Raji (cell line): ENCODE data around the gene MDN1.
A peak's percentile ranks its signal among the peaks of the same experiment; 100 is the strongest.

Experiments used
- POLR2A ChIP-seq: IDR thresholded peaks from 2 replicates; pipeline ENCODE4 v1.6.1; 2011; ENCODE audit warnings: low read depth, low read length, control low read depth; ENCODE audit not compliant: insufficient read depth

The MDN1 gene

DNA sequence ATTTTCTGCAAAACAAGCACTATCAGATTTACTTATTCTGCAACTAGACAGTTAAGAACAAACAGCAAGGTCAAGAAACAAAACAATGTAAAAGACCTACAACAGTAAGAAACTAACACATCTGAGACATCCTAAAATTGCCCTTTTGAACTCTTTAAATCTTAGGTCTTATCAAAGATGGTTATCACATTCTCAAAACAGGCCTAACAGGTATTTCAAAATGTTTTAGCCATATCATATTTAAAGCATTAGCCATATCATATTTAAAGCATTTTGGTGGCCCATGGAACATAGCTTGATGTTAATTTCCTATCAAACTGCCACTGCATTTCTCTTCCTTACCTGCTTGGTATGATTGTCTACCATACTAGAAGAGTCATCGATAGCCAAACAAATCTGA is 169.9 kb downstream of the MDN1 start:
- no peak for TF ChIP-seq POLR2A

DNA sequence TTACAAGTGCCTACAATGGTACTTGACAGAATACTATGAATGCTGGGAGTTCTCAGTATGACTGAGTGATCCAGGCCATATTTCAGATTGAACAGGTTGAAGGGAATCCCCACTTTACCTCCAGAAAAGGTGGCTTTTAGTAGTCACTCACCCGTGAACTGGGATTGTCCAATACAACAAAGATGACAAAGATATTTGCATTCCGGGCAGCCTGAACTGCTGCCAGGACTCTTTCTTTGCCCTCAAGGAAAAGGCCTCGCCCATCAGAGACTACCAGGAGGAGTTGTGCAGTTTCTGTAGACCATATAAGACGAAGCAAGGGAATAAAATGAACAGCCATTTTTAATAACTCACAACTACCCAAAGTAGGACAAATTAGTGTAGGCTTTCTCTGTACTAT is 174.7 kb downstream of the MDN1 start:
- TF ChIP-seq POLR2A: no peak

DNA sequence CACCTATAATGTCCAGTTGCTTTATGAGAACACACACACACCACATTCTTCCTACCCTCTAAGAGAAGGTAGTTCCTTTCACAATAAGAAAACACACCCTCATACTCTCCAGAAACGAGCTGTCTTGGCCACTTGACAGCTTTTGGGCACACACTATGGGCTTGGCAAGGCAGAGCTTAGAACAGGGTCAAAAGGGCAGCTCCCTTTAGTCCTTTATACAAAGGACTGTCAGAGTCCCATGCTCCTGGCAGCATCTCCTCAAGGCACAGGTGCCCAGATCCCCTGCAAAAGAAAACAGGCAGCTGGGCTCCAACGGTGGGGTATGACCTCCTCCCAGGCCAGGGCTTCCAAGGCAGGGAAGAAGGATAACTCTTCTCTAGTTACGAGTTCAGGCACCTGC is 176.2 kb downstream of the MDN1 start:
- TF ChIP-seq POLR2A: no peak

DNA sequence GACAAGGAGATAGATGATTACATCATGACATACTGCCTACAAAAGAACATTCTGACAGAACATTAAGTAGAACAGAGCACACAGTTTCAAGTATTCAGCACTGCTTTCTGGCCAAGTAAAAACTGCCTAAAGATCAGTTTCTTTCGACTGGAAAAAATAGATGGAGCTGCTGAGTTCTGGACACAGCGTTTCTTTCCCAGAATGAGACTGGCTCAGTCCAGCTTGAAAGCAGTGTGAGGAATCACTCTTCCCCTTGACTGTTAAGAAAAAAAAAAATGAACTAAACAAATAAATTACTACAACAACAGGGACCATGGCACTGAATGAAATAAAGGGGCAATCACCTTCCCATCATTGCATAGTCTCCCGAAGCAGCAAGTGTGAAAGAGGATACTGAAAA is 176.6 kb downstream of the MDN1 start:
- TF ChIP-seq POLR2A: no peak

DNA sequence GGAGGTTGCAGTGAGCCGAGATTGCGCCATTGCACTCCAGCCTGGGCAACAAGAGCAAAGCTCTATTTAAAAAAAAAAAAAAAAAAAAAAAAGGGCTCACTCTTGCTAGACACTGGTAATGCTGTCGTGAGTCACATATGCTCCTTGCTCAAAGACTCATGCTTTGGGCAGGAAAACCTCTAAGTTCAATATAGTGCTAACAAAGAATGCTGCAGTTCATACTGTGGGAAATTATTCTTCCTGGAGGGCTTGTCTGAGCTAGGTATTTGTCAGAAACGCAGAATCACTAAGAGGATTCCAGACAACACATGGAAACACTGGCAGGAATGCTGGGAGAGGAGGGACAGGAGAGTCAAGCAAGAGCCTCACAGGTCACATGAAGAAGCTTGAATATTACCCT is 178.8 kb downstream of the MDN1 start:
- no peak for TF ChIP-seq POLR2A

DNA sequence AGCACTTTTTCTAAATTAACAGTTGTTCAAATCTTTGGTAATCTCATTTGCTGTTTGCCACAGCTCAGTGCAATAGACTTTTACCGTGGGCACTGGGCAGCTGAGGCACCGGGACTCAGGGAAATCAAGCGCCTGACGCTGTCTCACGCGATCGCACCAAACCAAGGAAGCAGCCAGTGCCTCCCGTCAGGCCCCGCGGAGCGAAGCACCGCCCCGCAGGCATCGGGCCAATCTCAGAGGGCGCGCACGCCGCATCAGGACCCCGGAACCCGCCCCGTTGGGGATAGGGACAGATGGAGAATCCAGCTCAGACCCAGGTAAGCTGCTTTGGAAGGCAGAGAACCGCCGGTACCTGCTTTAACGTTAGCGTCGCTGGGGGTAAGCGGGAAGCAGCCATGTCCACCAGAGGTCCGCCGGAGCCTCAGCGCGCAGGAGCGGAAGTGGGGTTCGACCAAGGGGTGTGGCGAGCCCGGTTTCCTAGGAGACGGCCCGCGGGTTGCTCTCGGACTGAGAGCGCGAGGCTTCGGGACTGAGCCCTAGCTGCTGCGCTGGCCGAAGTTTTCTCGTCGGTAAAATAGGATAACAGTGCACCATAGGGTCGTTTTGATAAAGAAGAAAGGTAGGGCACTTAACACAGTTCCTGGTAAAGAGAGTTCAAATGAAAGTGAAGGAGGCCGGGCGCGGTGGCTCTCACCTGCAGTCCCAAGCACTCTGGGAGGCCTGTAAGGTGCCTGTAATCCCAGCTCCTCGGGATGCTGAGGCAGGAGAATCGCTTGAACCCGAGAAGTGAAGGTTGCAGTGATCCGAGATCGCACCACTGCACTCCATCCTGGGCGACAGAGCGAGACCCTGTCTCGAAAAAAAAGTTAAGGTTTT is 181.0 kb downstream of the MDN1 start, which contains the start of gene LYRM2:
TSS of gene LYRM2 (minus strand) at position 428 of the 876 bp plus-strand sequence. CDS start at position 397, 31 bp downstream.
- peak; percentile 93 for TF ChIP-seq POLR2A

DNA sequence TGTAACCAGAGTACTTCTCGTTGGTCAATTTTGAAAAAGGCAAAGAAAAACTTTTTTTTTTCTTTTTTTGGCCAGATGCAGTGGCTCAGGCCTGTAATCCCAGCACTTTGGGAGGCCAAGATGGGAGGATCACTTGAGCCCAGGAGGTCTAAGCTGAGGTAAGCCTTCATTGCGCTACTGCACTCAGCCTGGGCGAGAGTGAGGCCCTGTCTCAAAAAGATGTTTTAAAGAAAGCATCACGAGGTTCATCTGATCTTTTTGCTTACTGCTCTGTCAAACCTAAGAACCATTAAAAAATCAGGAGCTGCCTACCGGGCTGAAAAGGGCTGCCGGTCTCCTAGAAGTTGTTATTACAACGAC is 181.7 kb downstream of the MDN1 start:
- TF ChIP-seq POLR2A: no peak

DNA sequence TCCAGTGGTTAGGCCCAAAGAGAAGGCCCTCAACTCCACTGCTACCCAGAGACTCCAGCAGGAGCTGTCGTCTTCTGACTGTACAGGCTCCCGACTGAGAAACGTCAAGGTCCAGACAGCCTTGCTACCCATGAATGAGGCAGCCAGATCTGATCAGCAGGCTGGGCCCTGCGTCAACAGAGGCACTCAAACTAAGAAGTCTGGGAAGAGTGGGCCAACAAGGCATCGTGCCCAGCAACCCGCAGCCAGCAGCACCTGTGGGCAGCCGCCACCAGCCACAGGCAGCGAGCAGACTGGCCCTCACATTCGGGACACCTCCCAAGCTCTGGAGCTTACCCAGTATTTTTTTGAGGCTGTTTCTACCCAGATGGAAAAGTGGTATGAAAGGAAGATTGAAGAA is 189.1 kb downstream of the MDN1 start:
- no peak for TF ChIP-seq POLR2A

DNA sequence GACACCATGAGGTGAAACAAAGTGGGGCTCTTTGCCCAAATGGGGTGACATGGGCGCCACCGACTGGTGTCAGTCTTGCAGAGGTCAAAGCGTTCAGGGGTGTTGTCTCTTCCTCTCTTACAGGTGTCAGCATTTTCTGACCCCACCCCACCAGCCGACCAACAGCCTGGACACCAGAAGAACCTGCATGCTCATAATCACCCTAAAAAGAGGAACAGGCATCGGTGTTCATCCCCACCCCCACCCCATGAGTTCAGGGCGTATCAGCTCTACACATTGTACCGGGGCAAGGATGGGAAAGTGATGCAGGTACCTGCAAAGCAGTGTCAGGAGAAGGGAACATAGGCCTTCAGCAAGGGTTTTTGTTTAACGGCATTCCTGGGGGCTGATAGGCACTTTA is 195.8 kb downstream of the MDN1 start:
- TF ChIP-seq POLR2A: no peak

DNA sequence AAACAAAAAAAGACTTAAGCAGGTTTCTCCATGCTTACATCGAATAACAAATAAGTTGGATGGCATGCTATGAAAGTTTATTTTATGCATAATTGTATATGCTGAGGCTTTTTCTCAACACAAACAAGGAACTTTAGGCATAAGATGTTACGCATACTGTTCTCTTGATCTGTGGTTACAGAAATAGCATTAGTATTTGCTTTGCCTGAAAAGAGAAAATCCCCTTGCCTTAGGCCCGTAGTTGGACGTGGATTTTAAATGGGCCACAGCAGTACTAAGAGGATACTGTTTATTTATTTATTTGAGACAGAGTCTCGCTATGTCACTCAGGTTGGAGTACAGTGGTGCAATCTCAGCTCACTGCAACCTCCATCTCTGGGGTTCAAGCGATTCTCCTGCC is 200.0 kb downstream of the MDN1 start:
- no peak for TF ChIP-seq POLR2A

DNA sequence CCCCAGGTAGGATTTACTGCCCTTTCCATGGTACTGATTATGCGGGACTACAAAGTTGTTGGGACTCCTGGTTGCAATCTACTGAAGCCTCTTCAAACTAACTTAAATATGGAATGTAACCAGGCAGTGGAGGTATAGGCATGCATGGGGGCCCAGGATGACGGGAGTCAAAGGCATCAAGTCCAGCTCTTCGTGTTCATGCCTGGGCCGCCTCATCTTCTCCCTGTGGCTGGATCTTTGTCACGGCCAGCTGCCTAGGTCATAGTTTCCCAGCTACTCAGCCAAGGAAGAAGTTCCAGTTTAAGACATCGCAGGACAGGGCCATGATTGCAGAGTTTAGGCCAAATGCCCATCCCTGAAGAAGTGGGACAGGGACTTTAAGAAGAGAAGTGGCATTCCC is 201.6 kb downstream of the MDN1 start:
- TF ChIP-seq POLR2A: no peak

DNA sequence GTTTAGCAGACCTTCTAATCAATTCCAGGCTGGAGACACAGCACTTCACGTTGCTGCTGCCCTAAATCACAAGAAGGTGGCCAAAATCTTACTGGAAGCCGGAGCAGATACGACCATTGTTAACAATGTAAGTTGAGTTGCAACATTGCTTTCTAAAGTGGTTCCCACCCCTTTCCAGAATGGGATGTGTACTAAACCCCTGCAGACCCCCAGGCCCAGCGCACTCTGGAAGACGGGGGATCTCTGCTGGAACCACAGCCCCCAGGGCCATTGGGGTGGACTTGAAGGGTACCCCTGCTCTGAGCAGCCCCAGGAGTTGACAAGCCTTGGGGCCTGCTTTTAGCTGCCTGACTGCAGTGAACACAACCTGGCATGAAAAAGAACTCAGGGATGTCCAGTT is 203.1 kb downstream of the MDN1 start:
- TF ChIP-seq POLR2A: no peak

DNA sequence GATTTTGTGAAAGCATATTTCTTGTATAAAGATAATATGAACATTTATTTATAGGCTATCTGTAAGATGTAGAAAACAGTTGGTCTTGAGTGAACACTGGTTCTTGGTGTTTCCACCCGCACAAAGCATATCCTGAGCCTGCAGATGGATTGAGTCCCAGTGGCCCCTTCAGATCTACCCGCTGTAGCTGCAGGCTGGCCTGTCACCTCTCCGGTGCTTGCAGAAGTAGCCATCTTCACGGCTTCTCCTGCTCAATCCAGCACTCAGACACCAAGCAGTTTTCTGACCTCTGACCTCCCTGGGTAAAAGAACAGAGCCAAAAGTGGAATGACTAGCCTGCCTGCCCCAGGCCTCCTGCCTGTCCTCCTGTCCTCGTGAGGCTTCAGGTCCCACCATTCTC is 203.7 kb downstream of the MDN1 start:
- no peak for TF ChIP-seq POLR2A

DNA sequence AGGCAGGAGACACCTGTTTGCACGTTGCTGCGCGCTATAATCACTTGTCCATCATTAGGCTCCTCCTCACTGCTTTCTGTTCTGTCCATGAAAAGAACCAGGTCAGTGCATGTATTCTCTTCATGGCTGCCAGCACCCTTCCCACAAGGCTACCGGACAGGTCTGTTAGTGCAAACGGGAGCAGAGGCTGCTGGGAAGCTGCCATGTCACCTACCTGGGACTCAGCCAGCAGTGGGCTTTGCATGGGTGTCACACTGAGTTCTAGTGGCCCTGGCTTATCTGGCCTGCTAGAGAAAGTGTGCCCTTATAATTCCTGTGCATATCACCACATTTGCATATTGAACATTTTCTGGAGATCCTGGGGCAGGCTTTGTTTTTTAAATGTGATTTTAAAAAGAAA is 205.8 kb downstream of the MDN1 start:
- no peak for TF ChIP-seq POLR2A

DNA sequence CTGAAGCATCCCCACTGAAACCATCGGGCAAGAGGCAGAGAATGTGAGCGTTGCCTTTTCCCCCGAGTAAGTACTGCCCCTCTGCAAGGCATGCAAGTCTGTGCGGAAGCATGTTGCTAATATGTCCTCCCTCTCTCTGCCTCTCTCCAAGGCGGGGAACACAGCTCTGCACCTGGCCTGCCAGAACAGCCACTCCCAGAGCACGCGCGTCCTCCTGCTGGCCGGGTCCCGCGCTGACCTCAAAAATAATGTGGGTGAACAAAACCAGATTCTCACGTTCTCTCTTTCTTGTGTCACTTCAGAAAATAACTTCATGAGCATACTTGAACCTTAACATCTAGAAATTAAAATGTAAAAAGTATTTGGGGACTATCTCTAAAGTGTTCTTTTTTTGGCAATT is 207.5 kb downstream of the MDN1 start:
- TF ChIP-seq POLR2A: no peak

DNA sequence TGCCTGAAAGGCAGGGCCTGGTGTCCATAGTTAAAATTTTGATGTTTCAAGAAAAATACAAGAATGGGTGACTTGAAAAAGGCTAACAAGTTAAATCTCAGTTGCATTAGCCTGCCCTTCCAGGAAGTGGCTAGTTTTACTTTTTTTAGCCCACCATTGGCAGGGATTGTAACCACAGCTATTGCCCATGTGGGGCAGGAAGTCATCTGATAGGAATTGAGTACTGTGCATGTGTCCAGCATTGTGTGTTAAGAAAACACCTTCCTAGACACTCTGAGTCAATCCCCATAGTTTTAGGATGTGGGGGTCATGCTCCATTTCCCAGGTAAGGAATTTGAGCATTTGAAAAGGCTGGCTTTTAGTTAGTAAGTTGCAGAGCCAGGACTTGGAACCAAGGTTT is 207.9 kb downstream of the MDN1 start:
- no peak for TF ChIP-seq POLR2A

DNA sequence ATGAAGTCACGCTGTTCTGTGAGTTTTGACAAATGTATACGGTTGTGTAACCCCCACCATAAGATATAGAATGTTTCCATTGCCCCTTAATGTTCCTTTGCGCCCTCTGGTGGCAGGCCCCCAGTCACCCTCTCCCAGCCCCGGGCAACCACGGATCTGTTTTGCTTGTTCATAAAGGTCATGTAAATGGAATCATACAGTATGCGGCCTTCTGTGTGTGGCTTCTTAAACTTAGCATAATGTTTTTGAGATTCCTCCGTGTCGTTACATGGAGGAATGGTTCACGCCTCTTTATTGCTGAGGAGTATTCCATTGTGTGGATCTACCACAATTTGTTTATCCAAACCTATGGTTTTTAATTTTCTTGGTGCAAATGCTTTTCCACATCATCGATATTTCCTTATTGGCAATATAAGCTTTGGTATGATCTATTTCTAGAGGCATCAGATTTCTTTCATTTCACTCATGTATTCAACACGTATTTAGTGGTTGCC is 209.4 kb downstream of the MDN1 start:
- no peak for TF ChIP-seq POLR2A
